WTC11 (cell line): ENCODE results near the gene NFX1. TPM values are rescaled to one million over a fixed set of nuclear protein-coding genes. Genes with fewer than 3 reads are reported as not detected.

Experiments used
- ATAC-seq: fragments of 200-7000 bp; cut with Tn5 transposase; 2 replicates; pipeline ENCODE4 v1.10.0; 2021; ENCODE audit warnings: mild to moderate bottlenecking, moderate library complexity
- CTCF ChIA-PET: fragments of 300-600 bp; sonication (Branson Sonifier 250); formaldehyde crosslinking; loops from one replicate; lab custom pipeline; 2021; ENCODE audit warnings: antibody characterized with exemption; lab: Charles Lee
- POLR2A ChIA-PET: fragments of 350-600 bp; sonication (Branson Sonifier 250); formaldehyde crosslinking; loops from one replicate; lab custom pipeline; 2021; ENCODE audit warnings: antibody characterized with exemption; lab: Charles Lee
- DNase-seq: peaks from one replicate; pipeline ENCODE4 v3.0.0; 2021; ENCODE audit warnings: low spot score
- H3K27ac Mint-ChIP-seq: 2 replicates; pipeline ENCODE4 v1.8.0; 2021; ENCODE audit warnings: mixed read lengths
- H3K27me3 Mint-ChIP-seq: 2 replicates; pipeline ENCODE4 v1.8.0; 2021; ENCODE audit warnings: low read depth, mild to moderate bottlenecking, moderate library complexity, mixed read lengths
- H3K36me3 Mint-ChIP-seq: 2 replicates; pipeline ENCODE4 v1.8.0; 2021; ENCODE audit warnings: mixed read lengths
- H3K4me1 Mint-ChIP-seq: 2 replicates; pipeline ENCODE4 v1.8.0; 2022; ENCODE audit warnings: mixed read lengths
- H3K4me3 Mint-ChIP-seq: 2 replicates; pipeline ENCODE4 v1.8.0; 2021; ENCODE audit warnings: mild to moderate bottlenecking, moderate library complexity, mixed read lengths
- H3K9me3 Mint-ChIP-seq: 2 replicates; pipeline ENCODE4 v1.8.0; 2021; ENCODE audit warnings: mixed read lengths
- AR ChIP-seq: fragments of 250-450 bp; sonication (Bioruptor Pico); IDR thresholded peaks from 2 replicates; pipeline ENCODE4 v1.9.0; 2021; ENCODE audit warnings: mild to moderate bottlenecking
- ATF1 ChIP-seq: sonication (generic); formaldehyde crosslinking; IDR thresholded peaks from 2 replicates; pipeline ENCODE4 v1.8.1; 2023; ENCODE audit warnings: mild to moderate bottlenecking, moderate library complexity, missing genetic modification reagents
- CDX4 ChIP-seq: fragments of 250-450 bp; sonication (Bioruptor Pico); IDR thresholded peaks from 2 replicates; pipeline ENCODE4 v1.9.0; 2021; ENCODE audit warnings: moderate library complexity, mild to moderate bottlenecking, inconsistent platforms, borderline replicate concordance
- E2F1 ChIP-seq: sonication (generic); formaldehyde crosslinking; IDR thresholded peaks from 2 replicates; pipeline ENCODE4 v1.8.0; 2022; ENCODE audit warnings: mild to moderate bottlenecking, missing genetic modification reagents
- E2F5 ChIP-seq: sonication (generic); formaldehyde crosslinking; IDR thresholded peaks from 2 replicates; pipeline ENCODE4 v1.8.1; 2022; ENCODE audit warnings: mild to moderate bottlenecking, moderate library complexity, missing genetic modification reagents
- EMX1 ChIP-seq: fragments of 250-450 bp; sonication (Bioruptor Pico); IDR thresholded peaks from 2 replicates; pipeline ENCODE4 v1.8.0; 2021; ENCODE audit warnings: mild to moderate bottlenecking
- FOXJ3 ChIP-seq: sonication (generic); formaldehyde crosslinking; IDR thresholded peaks from 2 replicates; pipeline ENCODE4 v1.9.0; 2021; ENCODE audit warnings: missing genetic modification reagents, mild to moderate bottlenecking, borderline replicate concordance
- FOXK1 ChIP-seq: sonication (generic); formaldehyde crosslinking; IDR thresholded peaks from 2 replicates; pipeline ENCODE4 v1.8.0; 2022; ENCODE audit warnings: mild to moderate bottlenecking, moderate library complexity, missing genetic modification reagents
- GTF2I ChIP-seq: fragments of 250-450 bp; sonication (Bioruptor Pico); conservative IDR thresholded peaks from 2 replicates; pipeline ENCODE4 v1.4.0; 2021; ENCODE audit warnings: mild to moderate bottlenecking
- JAZF1 ChIP-seq: fragments of 250-450 bp; sonication (Bioruptor Pico); IDR thresholded peaks from 2 replicates; pipeline ENCODE4 v1.9.0; 2021; ENCODE audit warnings: moderate library complexity, mild to moderate bottlenecking, inconsistent platforms
- JUN ChIP-seq: sonication (generic); formaldehyde crosslinking; IDR thresholded peaks from 2 replicates; pipeline ENCODE4 v1.8.0; 2023; ENCODE audit warnings: mild to moderate bottlenecking, missing genetic modification reagents
- NR1H2 ChIP-seq: sonication (generic); formaldehyde crosslinking; IDR thresholded peaks from 2 replicates; pipeline ENCODE4 v1.9.0; 2021; ENCODE audit warnings: mild to moderate bottlenecking, moderate library complexity, missing genetic modification reagents
- NR2C2 ChIP-seq: sonication (generic); formaldehyde crosslinking; IDR thresholded peaks from 2 replicates; pipeline ENCODE4 v1.8.0; 2022; ENCODE audit warnings: mild to moderate bottlenecking, missing genetic modification reagents
- NR3C1 ChIP-seq: sonication (generic); formaldehyde crosslinking; conservative IDR thresholded peaks from 2 replicates; pipeline ENCODE4 v1.8.1; 2023; ENCODE audit warnings: low read depth, mild to moderate bottlenecking, missing genetic modification reagents
- PREB ChIP-seq: sonication (generic); formaldehyde crosslinking; IDR thresholded peaks from 2 replicates; pipeline ENCODE4 v1.8.1; 2022; ENCODE audit warnings: mild to moderate bottlenecking, missing genetic modification reagents, moderate library complexity, borderline replicate concordance
- PRRX2 ChIP-seq: fragments of 250-450 bp; sonication (Bioruptor Pico); IDR thresholded peaks from 2 replicates; pipeline ENCODE4 v1.8.0; 2021; ENCODE audit warnings: mild to moderate bottlenecking
- SMAD4 ChIP-seq: sonication (generic); formaldehyde crosslinking; IDR thresholded peaks from 2 replicates; pipeline ENCODE4 v1.8.0; 2022; ENCODE audit warnings: mild to moderate bottlenecking, missing genetic modification reagents
- TCF7 ChIP-seq: sonication (generic); formaldehyde crosslinking; IDR thresholded peaks from 2 replicates; pipeline ENCODE4 v1.8.0; 2022; ENCODE audit warnings: mild to moderate bottlenecking, low read depth, missing genetic modification reagents, moderate library complexity
- USF2 ChIP-seq: sonication (generic); formaldehyde crosslinking; IDR thresholded peaks from 2 replicates; pipeline ENCODE4 v1.8.1; 2023; ENCODE audit warnings: mild to moderate bottlenecking, missing genetic modification reagents, moderate library complexity
- ZNF138 ChIP-seq: sonication (generic); formaldehyde crosslinking; conservative IDR thresholded peaks from 2 replicates; pipeline ENCODE4 v1.8.1; 2022; ENCODE audit warnings: mild to moderate bottlenecking, moderate library complexity, missing genetic modification reagents
- ZNF219 ChIP-seq: sonication (generic); formaldehyde crosslinking; IDR thresholded peaks from 2 replicates; pipeline ENCODE4 v1.8.0; 2023; ENCODE audit warnings: missing genetic modification reagents, mild to moderate bottlenecking, borderline replicate concordance
- ZNF416 ChIP-seq: fragments of 250-450 bp; sonication (Bioruptor Pico); IDR thresholded peaks from 2 replicates; pipeline ENCODE4 v1.9.0; 2021; ENCODE audit warnings: mild to moderate bottlenecking, inconsistent platforms
- ZNF425 ChIP-seq: fragments of 250-450 bp; sonication (Bioruptor Pico); conservative IDR thresholded peaks from 2 replicates; pipeline ENCODE4 v1.9.0; 2021; ENCODE audit warnings: mild to moderate bottlenecking
- ZNF512 ChIP-seq: sonication (generic); formaldehyde crosslinking; IDR thresholded peaks from 2 replicates; pipeline ENCODE4 v1.8.1; 2022; ENCODE audit warnings: missing genetic modification reagents, borderline replicate concordance
- ZNF671 ChIP-seq: fragments of 250-450 bp; sonication (Bioruptor Pico); IDR thresholded peaks from 2 replicates; pipeline ENCODE4 v1.8.0; 2021; ENCODE audit warnings: mild to moderate bottlenecking
- total RNA-seq: library from RNA; stranded (reverse); gene quantifications from 3 replicates; pipeline ENCODE4 v1.2.3, GENCODE V29; 2021

The NFX1 gene
- total RNA-seq, 1 experiment from 2014 or later: 30.9 TPM

- Mint-ChIP-seq H3K27ac (peak overlapping the region; percentile 99; the same call in 1 of the 2 replicates), H3K9me3 (no peaks in the 10 kb centered on the region), H3K27me3 (no peaks in the 10 kb centered on the region), H3K36me3 (peaks cover 4% of the 10 kb centered on the region), H3K4me3 (peak overlapping the region; percentile 99), H3K4me1 (peaks cover 14% of the 10 kb centered on the region)
- ATAC-seq: no peak
- DNase-seq: no peak
- CTCF ChIA-PET: interaction anchor here (0.6 to 1.7 kb wide), 4 partner anchors 126 to 195 kb away, joined by 3 to 7 read pairs (median 5); no protein-coding TSS in a partner anchor
- POLR2A ChIA-PET: interaction anchor here (1.2 to 1.5 kb wide), 5 partner anchors 13 to 264 kb away, joined by 3 to 13 read pairs (median 6); partner anchors contain the start of genes BAG1, CHMP5, DNAJA1 and NOL6
- TF ChIP-seq FOXK1 (CRISPR knock-in tag) (no peak), FOXJ3 (CRISPR knock-in tag) (no peak), TCF7 (CRISPR knock-in tag) (no peak), NR3C1 (CRISPR knock-in tag) (no peak), JUN (CRISPR knock-in tag) (no peak), ZNF425 (CRISPR knock-in tag) (no peak), E2F1 (no peak), SMAD4 (CRISPR knock-in tag) (no peak), GTF2I (CRISPR knock-in tag) (no peak), PREB (CRISPR knock-in tag) (no peak), ZNF671 (CRISPR knock-in tag) (no peak), NR1H2 (CRISPR knock-in tag) (no peak), JAZF1 (no peak), CDX4 (CRISPR knock-in tag) (no peak), NR2C2 (CRISPR knock-in tag) (no peak), EMX1 (CRISPR knock-in tag) (no peak), ATF1 (CRISPR knock-in tag) (no peak), ZNF219 (no peak), ZNF416 (CRISPR knock-in tag) (no peak)
- TF ChIP-seq, all 79 proteins: peak for 0
These were observed 820 bp upstream of the NFX1 start for GRCh38 chr9:33289496-33289895.

GRCh38 chr9:33289936-33290246, 425 bp upstream of the NFX1 start:
- Mint-ChIP-seq H3K9me3 (no peaks in the 10 kb centered on the region), H3K4me3 (peak overlapping the region; percentile 99), H3K36me3 (peaks cover 8% of the 10 kb centered on the region), H3K4me1 (peaks cover 14% of the 10 kb centered on the region), H3K27me3 (no peaks in the 10 kb centered on the region), H3K27ac (peak overlapping the region; percentile 99)
- CTCF ChIA-PET: interaction anchor here (0.6 to 1.7 kb wide), 6 partner anchors 126 to 234 kb away, joined by 3 to 7 read pairs (median 4); partner anchors contain the start of genes ANKRD18B and AQP3
- peak; percentile 22 for DNase-seq
- peak; percentile 15 for ATAC-seq
- POLR2A ChIA-PET: interaction anchor here (0.6 to 1.5 kb wide), 7 partner anchors 13 to 1024 kb away, joined by 3 to 13 read pairs (median 6); partner anchors contain the start of genes BAG1, CHMP5, DNAJA1 and NOL6
- peak; percentile 67; the same call in 1 of the 2 replicates for TF ChIP-seq AR
- no peak for TF ChIP-seq E2F5
- TF ChIP-seq USF2 (CRISPR knock-in tag): no peak
- no peak for TF ChIP-seq ZNF512
- TF ChIP-seq ZNF219: no peak
- TF ChIP-seq PRRX2: no peak
- no peak for TF ChIP-seq ZNF138 (CRISPR knock-in tag)
